HFFc6 (cell line): ENCODE data around the gene MPO. TPM values are rescaled to one million over a fixed set of nuclear protein-coding genes. Genes with fewer than 3 reads are reported as not detected.
A peak's percentile ranks its signal among the peaks of the same experiment; 100 is the strongest.

Experiments used
- DNase-seq: peaks from one replicate; pipeline ENCODE4 v3.0.0-alpha.2; 2018
- H3K27ac Mint-ChIP-seq: 2 replicates; pipeline ENCODE4 v1.8.0; 2020; ENCODE audit warnings: mild to moderate bottlenecking, mixed read lengths
- H3K27me3 Mint-ChIP-seq: 2 replicates; pipeline ENCODE4 v1.8.0; 2021; ENCODE audit warnings: mild to moderate bottlenecking, moderate library complexity, mixed read lengths; ENCODE audit not compliant: insufficient read depth
- H3K36me3 Mint-ChIP-seq: 2 replicates; pipeline ENCODE4 v1.8.0; 2021; ENCODE audit warnings: low read depth, mixed read lengths
- H3K4me1 Mint-ChIP-seq: 2 replicates; pipeline ENCODE4 v1.8.0; 2020; ENCODE audit warnings: low read depth, mixed read lengths
- H3K4me3 Mint-ChIP-seq: 2 replicates; pipeline ENCODE4 v1.8.0; 2020; ENCODE audit warnings: mild to moderate bottlenecking, moderate library complexity, mixed read lengths
- H3K9me3 Mint-ChIP-seq: 2 replicates; pipeline ENCODE4 v1.8.0; 2020; ENCODE audit warnings: mild to moderate bottlenecking, mixed read lengths
- CTCF ChIP-seq: fragments of 200-600 bp; sonication (generic); IDR thresholded peaks from 2 replicates; pipeline ENCODE4 v1.5.0; 2021; ENCODE audit warnings: antibody characterized with exemption, mild to moderate bottlenecking
- total RNA-seq, 6 experiments: library from RNA; stranded (reverse); fragmentation: NEBNext Ultra II Directional; extraction: Animal tissue kit (Norgen Biotek cat#: 25700); gene quantifications; 2 replicates in 1 of 6; 3 replicates in 5 of 6; pipeline ENCODE4 v1.2.3, GENCODE V29; 2021

Gene MPO
- total RNA-seq, 6 experiments from 2014 or later: not detected

GRCh38 chr17:58235821-58236220 is 44.9 kb downstream of the MPO start:
- Mint-ChIP-seq H3K27me3 (peaks cover 33% of the 10 kb centered on the region), H3K4me1 (peaks cover 24% of the 10 kb centered on the region), H3K9me3 (no peaks in the 10 kb centered on the region), H3K36me3 (no peaks in the 10 kb centered on the region), H3K27ac (no peak overlapping the region), H3K4me3 (no peak overlapping the region)
- no peak for TF ChIP-seq CTCF
- no peak for DNase-seq

- DNase-seq: no peak
- Mint-ChIP-seq H3K4me1 (peaks cover 27% of the 10 kb centered on the region), H3K27me3 (peaks cover 23% of the 10 kb centered on the region), H3K9me3 (no peaks in the 10 kb centered on the region), H3K36me3 (no peaks in the 10 kb centered on the region), H3K4me3 (no peak overlapping the region), H3K27ac (no peak overlapping the region)
- no peak for TF ChIP-seq CTCF
Measured at GRCh38 chr17:58234512-58234911, 46.2 kb downstream of the MPO start.

GRCh38 chr17:58233543-58233942 is 47.2 kb downstream of the MPO start:
- H3K9me3 Mint-ChIP-seq: no peaks in the 10 kb centered on the region
- H3K4me3 Mint-ChIP-seq: no peak overlapping the region
- no peak overlapping the region for H3K27ac Mint-ChIP-seq
- H3K36me3 Mint-ChIP-seq: no peaks in the 10 kb centered on the region
- TF ChIP-seq CTCF: no peak
- peaks cover 27% of the 10 kb centered on the region for H3K4me1 Mint-ChIP-seq
- no peak for DNase-seq
- H3K27me3 Mint-ChIP-seq: peaks cover 20% of the 10 kb centered on the region

- peaks cover 27% of the 10 kb centered on the region for H3K4me1 Mint-ChIP-seq
- no peak for TF ChIP-seq CTCF
- peak overlapping the region; percentile 87 for H3K27ac Mint-ChIP-seq
- H3K4me3 Mint-ChIP-seq: peak overlapping the region; percentile 69
- H3K27me3 Mint-ChIP-seq: peaks cover 14% of the 10 kb centered on the region
- H3K9me3 Mint-ChIP-seq: no peaks in the 10 kb centered on the region
- no peaks in the 10 kb centered on the region for H3K36me3 Mint-ChIP-seq
- peak; percentile 87 for DNase-seq
Measured at GRCh38 chr17:58232707-58233156, 48.0 kb downstream of the MPO start.

GRCh38 chr17:58231641-58232040 is 49.1 kb downstream of the MPO start:
- DNase-seq: peak; percentile 32
- Mint-ChIP-seq H3K36me3 (no peaks in the 10 kb centered on the region), H3K4me1 (peaks cover 27% of the 10 kb centered on the region), H3K27ac (peak overlapping the region; percentile 87), H3K27me3 (peaks cover 11% of the 10 kb centered on the region), H3K9me3 (no peaks in the 10 kb centered on the region), H3K4me3 (peak overlapping the region; percentile 44)
- TF ChIP-seq CTCF: no peak

- no peaks in the 10 kb centered on the region for H3K36me3 Mint-ChIP-seq
- H3K4me3 Mint-ChIP-seq: no peak overlapping the region
- DNase-seq: no peak
- no peak overlapping the region for H3K27ac Mint-ChIP-seq
- no peak for TF ChIP-seq CTCF
- peaks cover 27% of the 10 kb centered on the region for H3K4me1 Mint-ChIP-seq
- peaks cover 2% of the 10 kb centered on the region; the same call in 1 of the 2 replicates for H3K27me3 Mint-ChIP-seq
- no peaks in the 10 kb centered on the region for H3K9me3 Mint-ChIP-seq
Measured at GRCh38 chr17:58229881-58230280, 50.9 kb downstream of the MPO start.
